Activated CD4-positive, CD25-positive, alpha-beta regulatory T cell treated with anti-CD3 and anti-CD28 coated beads, Interleukin-2, amount 50 U/mL, for 16 hours (primary cell): ENCODE measurements around the gene MRPL39.
"Not testable (repeated sequence)": the region's sequence is repeated elsewhere in the genome, so short reads cannot be mapped to it uniquely, and the experiment has no call there.

Experiments
- DNase-seq: peaks from one replicate; pipeline ENCODE4 v3.0.0-alpha.2; 2020; ENCODE audit warnings: low read depth, low spot score

MRPL39 gene

GRCh38 chr21:25607151-25608043 lies at the start of gene MRPL39:
TSS of gene MRPL39 (minus strand) at chr21:25607481. CDS start at chr21:25607475, 6 bp downstream.
- peak; percentile 74 for DNase-seq

- no peak for DNase-seq
These were observed 49.1 kb upstream of the MRPL39 start for GRCh38 chr21:25656412-25656811.

GRCh38 chr21:25649146-25649545 lies 41.9 kb upstream of the MRPL39 start:
- no peak for DNase-seq

- DNase-seq = no peak
These were observed 40.4 kb upstream of the MRPL39 start for GRCh38 chr21:25647647-25648046.

- no peak for DNase-seq
These were observed 39.2 kb upstream of the MRPL39 start for GRCh38 chr21:25646474-25646873.

- DNase-seq = no peak
These were observed 36.2 kb upstream of the MRPL39 start for GRCh38 chr21:25643486-25643885.

GRCh38 chr21:25640943-25641292 lies 33.6 kb upstream of the MRPL39 start:
- DNase-seq = no peak

- no peak for DNase-seq
These were observed 33.1 kb upstream of the MRPL39 start for GRCh38 chr21:25640202-25640942.

GRCh38 chr21:25639551-25640201 lies 32.4 kb upstream of the MRPL39 start:
- DNase-seq = no peak

GRCh38 chr21:25638660-25639550 lies 31.6 kb upstream of the MRPL39 start, which contains the start of gene JAM2:
TSS of gene JAM2 (plus strand) at chr21:25639258. CDS start at chr21:25639822, 564 bp downstream.
- DNase-seq = no peak

- no peak for DNase-seq
These were observed 30.8 kb upstream of the MRPL39 start for GRCh38 chr21:25637851-25638659.

GRCh38 chr21:25636727-25637126 lies 29.4 kb upstream of the MRPL39 start:
- no peak for DNase-seq

GRCh38 chr21:25635310-25635709 lies 28.0 kb upstream of the MRPL39 start:
- no peak for DNase-seq

GRCh38 chr21:25632296-25632695 lies 25.0 kb upstream of the MRPL39 start:
- no peak for DNase-seq

GRCh38 chr21:25626757-25627156 lies 19.5 kb upstream of the MRPL39 start:
- DNase-seq = no peak

- DNase-seq = not testable (repeated sequence)
These were observed 18.7 kb upstream of the MRPL39 start for GRCh38 chr21:25625776-25626555.

GRCh38 chr21:25625036-25625435 lies 17.8 kb upstream of the MRPL39 start:
- DNase-seq = no peak

GRCh38 chr21:25624511-25624910 lies 17.2 kb upstream of the MRPL39 start:
- DNase-seq = no peak

- no peak for DNase-seq
These were observed 11.9 kb upstream of the MRPL39 start for GRCh38 chr21:25619198-25619597.

GRCh38 chr21:25615880-25616279 lies 8.6 kb upstream of the MRPL39 start:
- no peak for DNase-seq
